B cell (primary cell): ENCODE data around the gene MMP15. TPM values are rescaled to one million over a fixed set of nuclear protein-coding genes. Genes with fewer than 3 reads are reported as not detected.

Experiments
- ATAC-seq: fragments of 200-7000 bp; cut with Tn5 transposase; one replicate; pipeline ENCODE4 v1.10.0; 2021; ENCODE audit warnings: low read depth, mild to moderate bottlenecking, moderate number of reproducible peaks, moderate library complexity
- CTCF ChIA-PET: fragments of 350-600 bp; sonication (Branson Sonifier 250); formaldehyde crosslinking; loops from one replicate; lab custom pipeline; 2021; ENCODE audit warnings: antibody characterized with exemption, inconsistent platforms; lab: Charles Lee
- POLR2A ChIA-PET: fragments of 350-600 bp; sonication (Branson Sonifier 250); formaldehyde crosslinking; loops from one replicate; lab custom pipeline; 2021; ENCODE audit warnings: antibody characterized with exemption; lab: Charles Lee
- DNase-seq: peaks from one replicate; pipeline ENCODE4 v3.0.0; 2013
- H2AFZ ChIP-seq: 2 replicates; pipeline ENCODE4 v1.6.1; 2012; ENCODE audit warnings: mild to moderate bottlenecking, low read depth, low read length; ENCODE audit not compliant: insufficient read depth, poor library complexity, severe bottlenecking
- H3K27ac ChIP-seq, 2 donors: 1 replicate in 1 of 2; 2 replicates in 1 of 2; pipeline ENCODE4 v1.5.1; 2012 to 2013; ENCODE audit warnings: low read length in 2 of 2, mild to moderate bottlenecking in 2 of 2, moderate library complexity in 1 of 2
- H3K27me3 ChIP-seq, 4 experiments: fragments of 200-600 bp in 1 of 4; sonication (generic) in 1 of 4; replicated peaks in 1 of 4; 1 replicate in 2 of 4; 2 replicates in 2 of 4; pipeline versions ENCODE4 v1.6.1 to v1.7.0; 2013 to 2016; ENCODE audit warnings: low read length in 3 of 4, mild to moderate bottlenecking in 2 of 4, mixed read lengths in 1 of 4, moderate library complexity in 1 of 4; ENCODE audit not compliant: insufficient read depth in 4 of 4, control insufficient read depth in 3 of 4; ENCODE audit errors: control extremely low read depth in 1 of 4
- H3K36me3 ChIP-seq, 2 experiments: replicated peaks in 1 of 2; 1 replicate in 1 of 2; 2 replicates in 1 of 2; pipeline versions ENCODE4 v1.6.1 to v1.7.1; 2013; ENCODE audit warnings: low read length in 1 of 2; ENCODE audit not compliant: insufficient read depth in 2 of 2, control insufficient read depth in 1 of 2; ENCODE audit errors: control extremely low read depth in 1 of 2, extremely low read depth in 1 of 2
- H3K4me1 ChIP-seq, 2 donors: fragments of 200-600 bp in 1 of 2; sonication (generic) in 1 of 2; 1 replicate in 1 of 2; 2 replicates in 1 of 2; pipeline versions ENCODE4 v1.5.1 to v1.6.1; 2013 to 2017; ENCODE audit warnings: low read length in 2 of 2; ENCODE audit not compliant: control insufficient read depth in 2 of 2, insufficient read depth in 2 of 2
- H3K4me2 ChIP-seq: replicated peaks from 2 replicates; pipeline ENCODE3; 2012; ENCODE audit warnings: mild to moderate bottlenecking, low read depth, low read length; ENCODE audit not compliant: poor library complexity, severe bottlenecking
- H3K4me3 ChIP-seq, 5 experiments: fragments of 200-600 bp in 1 of 5; sonication (generic) in 1 of 5; 1 replicate in 3 of 5; 2 replicates in 2 of 5; pipeline versions ENCODE4 v1.5.1 to v1.7.0; 2011 to 2016; ENCODE audit warnings: low read length in 4 of 5, mild to moderate bottlenecking in 4 of 5, low read depth in 2 of 5, control low read depth in 1 of 5, moderate library complexity in 1 of 5; ENCODE audit not compliant: insufficient read depth in 1 of 5; ENCODE audit errors: control extremely low read depth in 1 of 5, extremely low read depth in 1 of 5
- H3K79me2 ChIP-seq: fragments of 200-600 bp; sonication (generic); one replicate; pipeline ENCODE4 v1.6.0; 2016; ENCODE audit warnings: low read length; ENCODE audit not compliant: control insufficient read depth, insufficient read depth
- H3K9ac ChIP-seq: fragments of 200-600 bp; sonication (generic); 2 replicates; pipeline ENCODE4 v1.6.1; 2017; ENCODE audit warnings: mild to moderate bottlenecking, low read length, moderate library complexity
- H3K9me3 ChIP-seq, 3 donors: one replicate each; pipeline versions ENCODE4 v1.6.1 to v1.7.1; 2013; ENCODE audit warnings: low read length in 2 of 3; ENCODE audit not compliant: control insufficient read depth in 2 of 3, insufficient read depth in 1 of 3; ENCODE audit errors: control extremely low read depth in 1 of 3
- H4K20me1 ChIP-seq: 2 replicates; pipeline ENCODE4 v1.6.0; 2012; ENCODE audit warnings: mild to moderate bottlenecking, low read length; ENCODE audit not compliant: insufficient read depth, control insufficient read depth, poor library complexity, severe bottlenecking
- H3K27ac Mint-ChIP-seq: one replicate; pipeline ENCODE4 v1.8.0; 2021; ENCODE audit warnings: mixed read lengths
- H3K27me3 Mint-ChIP-seq: one replicate; pipeline ENCODE4 v1.8.0; 2021; ENCODE audit warnings: mixed read lengths
- H3K4me1 Mint-ChIP-seq: one replicate; pipeline ENCODE4 v1.8.0; 2021; ENCODE audit warnings: mixed read lengths
- H3K4me3 Mint-ChIP-seq: one replicate; pipeline ENCODE4 v1.8.0; 2021; ENCODE audit warnings: mixed read lengths
- H3K9me3 Mint-ChIP-seq: one replicate; pipeline ENCODE4 v1.8.0; 2022; ENCODE audit warnings: mixed read lengths; ENCODE audit not compliant: insufficient read depth
- EZH2 ChIP-seq: IDR thresholded peaks from 2 replicates; pipeline ENCODE4 v1.6.1; 2012; ENCODE audit warnings: borderline replicate concordance, low read depth, mild to moderate bottlenecking, moderate library complexity, low read length; ENCODE audit not compliant: insufficient read depth, poor library complexity, severe bottlenecking
- WGBS: methylation state at CpG from one replicate; pipeline ENCODE4 v1.1.5; 2013; ENCODE audit warnings: missing lambda C conversion rate; ENCODE audit not compliant: insufficient coverage; 5-methylcytosine and 5-hydroxymethylcytosine counted together
- intact Hi-C: fragments of 100-400 bp; cut with micrococcal nuclease; formaldehyde crosslinking; loops from one replicate; pipeline ENCODE4 v1.10.0; 2022
- polyA plus RNA-seq: library from polyadenylated mRNA; depleted of rRNA; stranded (reverse); fragments of >200 nt; gene quantifications from 2 replicates; pipeline ENCODE4 v1.2.3, GENCODE V29; 2012
- total RNA-seq, 2 donors: library from RNA; stranded (reverse); fragments of 120-200 nt in 1 of 2; gene quantifications; 1 replicate in 1 of 2; 2 replicates in 1 of 2; pipeline versions ENCODE4 v1.2.3 to v1.2.4, GENCODE V29; 2013 to 2022
- TF ChIP-seq, protein P1 (sequence below): fragments of 200-600 bp; IDR thresholded peaks from one replicate; pipeline ENCODE4 v1.8.0; 2022; ENCODE audit warnings: antibody characterized with exemption, mild to moderate bottlenecking

MMP15 gene
- total and polyA plus RNA-seq, 2 donors (not counting 1 experiment from before 2014, with no cell fraction given): not detected

DNA sequence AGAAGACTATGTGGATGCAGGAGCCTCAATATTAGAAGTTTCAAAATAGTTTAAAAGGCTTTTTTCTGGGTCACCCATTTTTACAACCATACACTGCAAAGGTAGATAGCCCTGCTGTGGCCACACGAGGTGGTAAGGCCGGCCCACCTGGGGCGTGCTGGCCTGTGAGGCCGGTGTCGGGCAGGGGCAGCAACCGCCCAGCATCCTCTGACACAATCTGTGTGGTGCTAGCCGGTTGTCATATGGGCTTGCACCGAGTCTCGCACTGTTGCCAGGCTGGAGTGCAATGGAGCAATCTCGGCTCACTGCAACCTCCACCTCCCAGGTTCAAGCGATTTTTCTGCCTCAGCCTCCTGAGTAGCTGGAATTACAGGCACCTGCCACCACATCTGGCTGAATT, 59.6 kb downstream of the MMP15 start:
- Histone ChIP-seq H4K20me1 (no peaks in the 10 kb centered on the region), H3K9ac (no peak overlapping the region), H3K4me3 (no peak overlapping the region), H3K27me3 (no peaks in the 10 kb centered on the region), H2AFZ (no peak overlapping the region), H3K27ac (no peak overlapping the region), H3K79me2 (no peaks in the 10 kb centered on the region), H3K36me3 (no peaks in the 10 kb centered on the region), H3K4me1 (no peaks in the 10 kb centered on the region), H3K4me2 (no peak overlapping the region), H3K9me3 (peaks cover 0 to 6% (median 0%) of the 10 kb centered on the region in 3 donors)
- H3K4me3 Mint-ChIP-seq: no peak overlapping the region
- no peak for ATAC-seq
- ChIA-PET POLR2A (no interaction called here), CTCF (no interaction called here)
- no peak for DNase-seq
- H3K4me1 Mint-ChIP-seq: no peaks in the 10 kb centered on the region
- no peak for TF ChIP-seq EZH2
- TF ChIP-seq, protein P1, sequence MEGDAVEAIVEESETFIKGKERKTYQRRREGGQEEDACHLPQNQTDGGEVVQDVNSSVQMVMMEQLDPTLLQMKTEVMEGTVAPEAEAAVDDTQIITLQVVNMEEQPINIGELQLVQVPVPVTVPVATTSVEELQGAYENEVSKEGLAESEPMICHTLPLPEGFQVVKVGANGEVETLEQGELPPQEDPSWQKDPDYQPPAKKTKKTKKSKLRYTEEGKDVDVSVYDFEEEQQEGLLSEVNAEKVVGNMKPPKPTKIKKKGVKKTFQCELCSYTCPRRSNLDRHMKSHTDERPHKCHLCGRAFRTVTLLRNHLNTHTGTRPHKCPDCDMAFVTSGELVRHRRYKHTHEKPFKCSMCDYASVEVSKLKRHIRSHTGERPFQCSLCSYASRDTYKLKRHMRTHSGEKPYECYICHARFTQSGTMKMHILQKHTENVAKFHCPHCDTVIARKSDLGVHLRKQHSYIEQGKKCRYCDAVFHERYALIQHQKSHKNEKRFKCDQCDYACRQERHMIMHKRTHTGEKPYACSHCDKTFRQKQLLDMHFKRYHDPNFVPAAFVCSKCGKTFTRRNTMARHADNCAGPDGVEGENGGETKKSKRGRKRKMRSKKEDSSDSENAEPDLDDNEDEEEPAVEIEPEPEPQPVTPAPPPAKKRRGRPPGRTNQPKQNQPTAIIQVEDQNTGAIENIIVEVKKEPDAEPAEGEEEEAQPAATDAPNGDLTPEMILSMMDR: no peak
- 91% methylated on average over 8 of the region's 11 CpGs for WGBS
- H3K27me3 Mint-ChIP-seq: no peaks in the 10 kb centered on the region
- H3K9me3 Mint-ChIP-seq: no peaks in the 10 kb centered on the region
- no peak overlapping the region for H3K27ac Mint-ChIP-seq
- intact Hi-C loops: no loop called here

DNA sequence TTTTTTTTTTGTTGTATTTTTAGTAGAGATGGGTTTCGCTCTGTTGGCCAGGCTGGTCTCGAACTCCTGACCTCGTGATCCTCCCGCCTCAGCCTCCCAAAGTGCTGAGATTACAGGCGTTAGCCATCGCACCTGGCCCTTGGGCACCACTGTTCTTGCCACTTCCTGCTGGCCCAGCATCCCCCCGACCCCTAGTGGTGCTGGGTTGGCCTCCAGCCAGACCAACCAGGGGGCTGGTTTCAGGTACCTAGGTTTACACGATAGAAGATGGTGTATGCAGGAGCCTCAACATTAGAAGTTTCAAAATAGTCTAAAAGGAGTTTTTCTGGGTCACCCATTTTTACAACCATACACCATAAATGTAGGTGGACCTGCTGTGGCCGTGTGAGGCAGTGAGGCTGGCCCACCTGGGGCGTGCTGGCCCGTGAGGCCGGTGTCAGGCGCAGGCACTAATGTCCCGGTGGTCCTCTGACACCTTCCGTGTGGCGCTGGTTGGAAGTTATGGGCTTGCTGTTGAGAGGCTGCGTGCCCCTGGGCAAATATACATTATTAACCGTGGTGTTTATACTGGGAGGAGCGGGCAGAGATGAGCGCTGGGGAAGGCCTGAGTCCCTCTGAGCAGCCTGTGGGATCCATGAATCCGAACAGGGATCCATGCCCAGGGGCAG, 60.2 kb downstream of the MMP15 start:
- intact Hi-C loops: no loop called here
- Mint-ChIP-seq H3K9me3 (no peaks in the 10 kb centered on the region), H3K4me3 (no peak overlapping the region), H3K4me1 (no peaks in the 10 kb centered on the region), H3K27me3 (no peaks in the 10 kb centered on the region), H3K27ac (no peak overlapping the region)
- Histone ChIP-seq H3K27me3 (no peaks in the 10 kb centered on the region), H4K20me1 (no peaks in the 10 kb centered on the region), H3K4me3 (no peak overlapping the region), H3K36me3 (no peaks in the 10 kb centered on the region), H3K9me3 (peaks cover 0 to 6% (median 0%) of the 10 kb centered on the region in 3 donors), H3K9ac (no peak overlapping the region), H3K79me2 (no peaks in the 10 kb centered on the region), H3K4me2 (no peak overlapping the region), H2AFZ (no peak overlapping the region), H3K27ac (no peak overlapping the region), H3K4me1 (no peaks in the 10 kb centered on the region)
- POLR2A ChIA-PET: no interaction called here
- 95% methylated on average over 13 of the region's 21 CpGs for WGBS
- DNase-seq (no peak), ATAC-seq (no peak)
- CTCF ChIA-PET: no interaction called here
- TF ChIP-seq, protein P1: no peak
- no peak for TF ChIP-seq EZH2
